Neural crest cell (in vitro differentiated cells): ENCODE measurements around the gene RPS15A. TPM values are rescaled to one million over a fixed set of nuclear protein-coding genes. Genes with fewer than 3 reads are reported as not detected.

Experiments used
- DNase-seq: peaks from one replicate; pipeline ENCODE4 v3.0.0; 2021; ENCODE audit warnings: low read depth, mixed read lengths, low spot score
- H3K27ac Mint-ChIP-seq: one replicate; pipeline ENCODE4 v1.8.0; 2021; ENCODE audit warnings: mild to moderate bottlenecking, mixed read lengths; ENCODE audit not compliant: unreplicated experiment
- H3K27me3 Mint-ChIP-seq: 2 replicates; pipeline ENCODE4 v1.8.0; 2021; ENCODE audit warnings: low read depth, mild to moderate bottlenecking, mixed read lengths
- H3K36me3 Mint-ChIP-seq: 2 replicates; pipeline ENCODE4 v1.8.0; 2021; ENCODE audit warnings: low read depth, mild to moderate bottlenecking, mixed read lengths
- H3K4me1 Mint-ChIP-seq: 2 replicates; pipeline ENCODE4 v1.8.0; 2021; ENCODE audit warnings: mixed read lengths
- H3K4me3 Mint-ChIP-seq: one replicate; pipeline ENCODE4 v1.8.0; 2021; ENCODE audit warnings: mild to moderate bottlenecking, mixed read lengths
- H3K9me3 Mint-ChIP-seq: 2 replicates; pipeline ENCODE4 v1.8.0; 2021; ENCODE audit warnings: mixed read lengths
- CTCF ChIP-seq: fragments of 200-600 bp; sonication (generic); conservative IDR thresholded peaks from 2 replicates; pipeline ENCODE4 v1.5.0; 2021; ENCODE audit warnings: antibody characterized with exemption, mild to moderate bottlenecking
- long read RNA-seq: library from polyadenylated mRNA; unstranded; transcript quantifications from one replicate; pipeline ENCODE4 v2.0.0, GENCODE V29; 2020
- total RNA-seq: library from RNA; stranded (reverse); gene quantifications from 2 replicates; pipeline ENCODE4 v1.2.1, GENCODE V29; 2021

The RPS15A gene
- total RNA-seq, result 1,697 and 1,736 TPM in 2 replicates
- long read RNA-seq, transcript RPS15A-201 (5 exons, 2,203 nt), result minor isoform, 25 of 834 reads
- long read RNA-seq, transcript RPS15A-203 (5 exons, 525 nt), result major isoform, 732 of 834 reads
- long read RNA-seq, partial matches to known transcripts, result 68 of 834 reads
- long read RNA-seq, other reads (novel, unspliced or antisense), result 6 of 834 reads

GRCh38 chr16:18789850-18790706, at the start of gene RPS15A:
Gene RPS15A (minus strand): TSS chr16:18790334. CDS start chr16:18789113, 1,221 bp downstream.
- Mint-ChIP-seq H3K4me1 (peaks cover 48% of the 10 kb centered on the region), H3K27ac (peak within 1 kb of the TSS; percentile 100), H3K27me3 (peaks cover 3% of the 10 kb centered on the region), H3K9me3 (peaks cover 3% of the 10 kb centered on the region), H3K36me3 (peaks cover 51% of the 10 kb centered on the region), H3K4me3 (peak within 1 kb of the TSS; percentile 95)
- peak; percentile 82 for DNase-seq
- no peak for TF ChIP-seq CTCF

GRCh38 chr16:18839555-18839954, 49.4 kb upstream of the RPS15A start:
- TF ChIP-seq CTCF, result no peak
- no peak for DNase-seq
- Mint-ChIP-seq H3K4me3 (no peak overlapping the region), H3K4me1 (no peaks in the 10 kb centered on the region), H3K36me3 (peaks cover 38% of the 10 kb centered on the region), H3K9me3 (no peaks in the 10 kb centered on the region), H3K27me3 (no peaks in the 10 kb centered on the region), H3K27ac (no peak overlapping the region)

GRCh38 chr16:18836702-18837101, 46.6 kb upstream of the RPS15A start:
- H3K27me3 Mint-ChIP-seq, result no peaks in the 10 kb centered on the region
- no peaks in the 10 kb centered on the region for H3K4me1 Mint-ChIP-seq
- no peak for DNase-seq
- no peaks in the 10 kb centered on the region for H3K9me3 Mint-ChIP-seq
- TF ChIP-seq CTCF, result no peak
- H3K27ac Mint-ChIP-seq, result no peak overlapping the region
- no peak overlapping the region for H3K4me3 Mint-ChIP-seq
- peaks cover 40% of the 10 kb centered on the region for H3K36me3 Mint-ChIP-seq

GRCh38 chr16:18834864-18835263, 44.7 kb upstream of the RPS15A start:
- Mint-ChIP-seq H3K9me3 (no peaks in the 10 kb centered on the region), H3K36me3 (peaks cover 38% of the 10 kb centered on the region), H3K4me3 (no peak overlapping the region), H3K27ac (no peak overlapping the region), H3K27me3 (no peaks in the 10 kb centered on the region), H3K4me1 (no peaks in the 10 kb centered on the region)
- TF ChIP-seq CTCF, result no peak
- DNase-seq, result no peak

- Mint-ChIP-seq H3K27me3 (no peaks in the 10 kb centered on the region), H3K4me1 (no peaks in the 10 kb centered on the region), H3K36me3 (peaks cover 38% of the 10 kb centered on the region), H3K27ac (no peak overlapping the region), H3K9me3 (no peaks in the 10 kb centered on the region), H3K4me3 (no peak overlapping the region)
- no peak for DNase-seq
- no peak for TF ChIP-seq CTCF
These were observed 43.8 kb upstream of the RPS15A start for GRCh38 chr16:18833707-18834505.
